ENCODE data around the gene CACNG5.
"Not testable (repeated sequence)": the region's sequence is repeated elsewhere in the genome, so short reads cannot be mapped to it uniquely, and the experiment has no call there.

The CACNG5 gene

DNA sequence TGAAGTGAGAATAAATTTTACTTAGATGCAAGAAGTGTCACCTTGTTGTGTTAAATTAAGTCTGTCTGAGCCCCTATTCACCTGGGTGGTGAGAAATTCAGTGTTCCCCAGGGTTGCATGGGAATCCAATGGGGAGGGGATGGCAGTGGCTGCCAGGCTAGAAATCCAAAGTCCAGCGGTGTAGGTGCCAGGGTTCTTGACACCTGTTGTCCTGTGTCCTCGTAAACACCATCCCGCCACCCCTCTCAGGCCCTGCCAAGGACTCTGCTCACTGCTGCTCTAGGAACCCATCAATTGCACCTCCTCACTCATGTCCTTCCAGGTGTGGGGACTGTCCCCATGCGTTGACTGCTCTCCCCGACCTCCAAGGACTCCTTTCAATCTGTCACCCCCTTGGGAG lies 58.9 kb downstream of the CACNG5 start:
- Histone ChIP-seq H3K27ac (ENCODE audit: low read length) (no peak overlapping the region), H3K4me1 (ENCODE audit: control insufficient read depth, low read depth, low read length) (no peaks in the 10 kb centered on the region), H3K9me3 (ENCODE audit: control insufficient read depth, low read depth, low read length) (no peaks in the 10 kb centered on the region), H3K4me3 (ENCODE audit: low read length) (no peak overlapping the region), H3K9ac (ENCODE audit: low read length) (no peak overlapping the region), H3K27me3 (ENCODE audit: control insufficient read depth, insufficient read depth, low read length) (no peaks in the 10 kb centered on the region), H3K36me3 (ENCODE audit: control insufficient read depth, low read depth, low read length) (no peaks in the 10 kb centered on the region)

DNA sequence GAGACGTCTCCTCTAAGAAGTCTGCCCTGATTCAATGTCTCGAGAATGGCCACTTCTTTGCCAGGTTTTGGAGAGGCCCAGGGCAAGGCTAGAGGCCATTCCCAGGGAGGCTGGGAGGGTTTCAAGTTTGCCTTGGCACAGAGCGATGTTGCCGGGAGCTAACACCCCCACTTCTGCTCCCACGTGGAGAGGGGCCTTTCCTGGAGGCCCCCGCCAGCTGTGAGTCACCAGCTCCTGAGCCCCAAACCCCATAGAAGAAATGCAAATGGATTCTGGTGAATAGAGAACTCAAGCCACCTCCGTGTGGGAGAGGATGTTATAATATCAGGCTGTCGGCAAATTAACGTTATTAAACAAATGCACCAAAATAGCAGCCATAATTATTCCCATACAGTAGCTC lies 62.2 kb downstream of the CACNG5 start:
- Histone ChIP-seq H3K36me3 (ENCODE audit: control insufficient read depth, low read depth, low read length) (no peaks in the 10 kb centered on the region), H3K27me3 (ENCODE audit: control insufficient read depth, insufficient read depth, low read length) (no peaks in the 10 kb centered on the region)

DNA sequence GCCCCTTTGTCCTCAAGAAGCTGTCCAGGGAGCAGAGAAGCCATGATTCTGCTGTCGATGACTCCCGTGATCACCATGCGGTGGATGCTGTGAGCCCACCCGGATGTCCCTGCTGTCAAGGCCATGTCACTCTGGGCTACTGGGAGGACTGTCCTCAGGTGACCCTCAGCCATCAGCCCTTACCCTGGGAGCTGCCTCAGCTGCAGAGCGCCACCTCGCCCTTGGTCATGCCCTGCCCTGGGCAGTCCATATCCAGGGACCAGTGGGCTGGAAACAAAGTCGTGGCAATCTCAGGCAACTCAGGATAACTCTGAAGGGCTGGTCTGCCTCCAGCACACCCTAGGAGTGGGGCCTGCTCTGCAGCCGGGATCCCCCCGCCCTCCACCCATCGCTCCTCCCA lies 63.6 kb downstream of the CACNG5 start:
- Histone ChIP-seq H3K4me3 (ENCODE audit: low read length) (no peak overlapping the region), H3K36me3 (ENCODE audit: control insufficient read depth, low read depth, low read length) (no peaks in the 10 kb centered on the region), H3K27me3 (ENCODE audit: control insufficient read depth, insufficient read depth, low read length) (no peaks in the 10 kb centered on the region), H3K9me3 (ENCODE audit: control insufficient read depth, low read depth, low read length) (no peaks in the 10 kb centered on the region), H3K4me1 (ENCODE audit: control insufficient read depth, low read depth, low read length) (no peaks in the 10 kb centered on the region), H3K9ac (ENCODE audit: low read length) (no peak overlapping the region), H3K27ac (ENCODE audit: low read length) (no peak overlapping the region)

More for the DNA sequence above, 62.2 kb downstream of the CACNG5 start:
- Histone ChIP-seq H3K4me3 (ENCODE audit: low read length) (no peak overlapping the region), H3K9ac (ENCODE audit: low read length) (no peak overlapping the region), H3K4me1 (ENCODE audit: control insufficient read depth, low read depth, low read length) (no peaks in the 10 kb centered on the region), H3K9me3 (ENCODE audit: control insufficient read depth, low read depth, low read length) (no peaks in the 10 kb centered on the region), H3K27ac (ENCODE audit: low read length) (no peak overlapping the region)

DNA sequence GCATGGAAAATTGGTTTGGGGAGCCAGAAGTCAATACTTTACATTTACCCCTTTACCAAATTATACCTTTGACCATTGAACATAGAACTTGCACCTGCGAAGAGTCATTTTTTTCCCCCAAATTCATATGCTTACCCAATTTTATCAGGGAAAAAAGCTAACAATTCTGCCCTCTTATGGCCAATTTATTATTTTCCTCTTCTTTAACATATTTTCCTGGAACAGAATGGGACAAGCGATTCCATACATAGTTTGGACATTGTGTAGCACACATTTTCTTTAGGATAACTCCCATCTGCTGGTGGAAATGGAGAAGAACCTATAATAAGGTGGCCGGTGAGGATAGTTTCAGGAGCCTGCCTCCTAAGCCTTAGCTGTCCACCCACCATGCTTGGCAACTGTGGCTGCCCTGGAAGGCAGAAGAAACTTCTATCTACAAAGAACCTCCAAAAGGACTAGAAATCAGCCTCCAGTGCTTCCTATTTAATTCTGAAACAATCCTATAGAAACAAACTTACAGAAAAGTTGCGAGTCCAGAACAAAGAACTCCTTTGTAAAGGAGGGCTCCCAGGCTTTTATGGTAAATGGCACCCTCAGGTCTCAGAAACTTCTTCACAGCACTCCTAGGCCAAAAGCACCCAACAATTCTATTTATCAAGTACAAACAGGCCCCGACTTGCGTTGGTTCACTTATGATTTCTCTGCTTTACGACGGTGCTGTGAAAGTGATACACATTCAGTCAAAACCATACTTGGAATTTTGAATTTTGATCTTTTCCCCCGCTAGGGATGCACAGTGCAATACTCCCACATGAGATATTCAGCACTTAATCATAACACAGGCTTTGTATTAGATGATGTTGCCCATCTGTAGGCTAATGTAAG lies 65.5 kb downstream of the CACNG5 start:
- no peak overlapping the region for H3K9ac ChIP-seq (ENCODE audit: low read length)
- no peaks in the 10 kb centered on the region for H3K36me3 ChIP-seq (ENCODE audit: control insufficient read depth, low read depth, low read length)
- no peak overlapping the region for H3K27ac ChIP-seq (ENCODE audit: low read length)
- H3K9me3 ChIP-seq (ENCODE audit: control insufficient read depth, low read depth, low read length): no peaks in the 10 kb centered on the region
- no peaks in the 10 kb centered on the region for H3K4me1 ChIP-seq (ENCODE audit: control insufficient read depth, low read depth, low read length)
- no peaks in the 10 kb centered on the region for H3K27me3 ChIP-seq (ENCODE audit: control insufficient read depth, insufficient read depth, low read length)
- H3K4me3 ChIP-seq (ENCODE audit: low read length): no peak overlapping the region

DNA sequence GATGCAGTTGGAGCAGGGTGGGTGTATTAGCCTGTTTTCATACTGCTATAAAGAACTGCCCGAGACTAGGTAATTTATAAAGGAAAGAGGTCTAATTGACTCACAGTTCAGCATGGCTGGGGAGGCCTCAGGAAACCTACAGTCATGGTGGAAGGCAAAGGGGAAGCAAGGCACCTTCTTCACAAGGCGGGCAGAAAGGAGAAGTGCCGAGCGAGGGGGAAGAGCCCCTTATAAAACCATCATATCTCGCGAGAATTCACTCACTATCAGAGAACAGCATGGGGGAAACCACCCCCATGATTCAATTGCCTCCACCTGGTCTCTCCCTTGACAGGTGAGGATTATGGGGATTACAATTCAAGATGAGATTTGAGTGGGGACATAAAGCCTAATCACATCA lies 68.4 kb downstream of the CACNG5 start:
- not testable (repeated sequence) for H3K4me3 ChIP-seq (ENCODE audit: low read length); H3K27ac ChIP-seq (ENCODE audit: low read length); H3K9me3 ChIP-seq (ENCODE audit: control insufficient read depth, low read depth, low read length); H3K4me1 ChIP-seq (ENCODE audit: control insufficient read depth, low read depth, low read length); H3K9ac ChIP-seq (ENCODE audit: low read length); H3K27me3 ChIP-seq (ENCODE audit: control insufficient read depth, insufficient read depth, low read length); H3K36me3 ChIP-seq (ENCODE audit: control insufficient read depth, low read depth, low read length)

DNA sequence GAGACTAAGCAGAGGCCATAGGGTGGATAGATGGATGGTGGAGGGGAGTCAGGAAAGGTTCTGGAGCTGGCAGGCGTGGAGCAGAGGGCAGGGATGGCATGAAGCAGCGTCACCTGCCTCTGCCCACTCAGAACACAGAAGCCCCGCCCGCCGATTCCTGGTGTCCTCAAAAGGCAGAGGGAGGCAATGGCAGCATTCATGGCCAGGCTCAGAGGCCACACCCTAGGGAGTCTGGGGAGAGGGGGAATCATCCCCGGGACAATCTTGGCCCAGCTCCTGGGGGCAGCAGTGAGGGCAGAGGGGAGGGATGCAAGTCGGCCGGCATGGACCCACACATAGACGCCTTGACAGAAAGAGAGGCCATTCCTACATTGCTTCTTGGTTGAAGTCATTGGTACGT lies 68.9 kb downstream of the CACNG5 start:
- Histone ChIP-seq H3K36me3 (ENCODE audit: control insufficient read depth, low read depth, low read length) (no peaks in the 10 kb centered on the region), H3K9ac (ENCODE audit: low read length) (no peak overlapping the region), H3K27me3 (ENCODE audit: control insufficient read depth, insufficient read depth, low read length) (no peaks in the 10 kb centered on the region), H3K4me1 (ENCODE audit: control insufficient read depth, low read depth, low read length) (no peaks in the 10 kb centered on the region), H3K27ac (ENCODE audit: low read length) (no peak overlapping the region), H3K4me3 (ENCODE audit: low read length) (no peak overlapping the region), H3K9me3 (ENCODE audit: control insufficient read depth, low read depth, low read length) (no peaks in the 10 kb centered on the region)

DNA sequence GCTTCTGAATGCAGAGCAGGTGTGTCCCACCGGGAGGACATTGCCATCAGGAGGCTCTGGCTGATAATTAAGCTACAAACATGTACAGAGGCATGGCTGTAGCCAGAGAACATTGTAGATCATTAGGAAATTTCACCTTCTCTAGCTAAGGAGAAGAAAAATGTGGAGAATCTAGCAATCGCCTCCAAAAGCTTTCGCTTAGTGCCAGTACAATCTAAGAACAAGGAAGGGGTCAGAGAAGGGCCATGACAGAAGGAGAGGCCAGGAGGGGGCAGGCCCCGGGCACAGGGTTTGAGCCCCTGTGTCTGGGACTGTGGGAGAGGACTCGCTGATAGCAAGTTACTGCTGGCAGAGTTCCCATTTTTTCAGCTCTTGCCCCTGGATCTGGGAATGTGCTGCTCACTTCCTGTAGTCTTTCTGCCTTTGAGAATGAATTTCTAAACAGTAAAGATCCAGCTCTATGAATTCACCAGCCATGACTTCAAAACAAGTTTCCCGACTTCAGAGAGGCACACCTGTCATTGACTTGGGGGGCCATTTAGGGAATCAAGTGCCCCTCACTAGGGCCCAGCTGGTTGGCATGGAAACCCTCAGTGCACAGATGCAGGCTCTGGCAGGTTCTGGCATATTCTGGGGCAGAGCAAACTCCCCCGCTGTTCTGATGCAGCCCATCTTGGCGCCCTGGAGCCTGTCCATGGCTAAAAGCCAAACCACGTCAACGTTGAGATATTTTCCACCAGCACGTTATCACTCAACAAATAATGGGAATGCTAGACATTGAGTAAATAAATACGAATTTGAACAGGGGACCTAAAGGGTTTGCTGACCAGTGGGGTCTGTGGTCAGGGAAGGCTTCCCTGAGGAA lies 70.1 kb downstream of the CACNG5 start:
- H3K9ac ChIP-seq (ENCODE audit: low read length): no peak overlapping the region
- no peak overlapping the region for H3K4me3 ChIP-seq (ENCODE audit: low read length)
- no peak overlapping the region for H3K27ac ChIP-seq (ENCODE audit: low read length)
- no peaks in the 10 kb centered on the region for H3K36me3 ChIP-seq (ENCODE audit: control insufficient read depth, low read depth, low read length)
- H3K4me1 ChIP-seq (ENCODE audit: control insufficient read depth, low read depth, low read length): no peaks in the 10 kb centered on the region
- H3K27me3 ChIP-seq (ENCODE audit: control insufficient read depth, insufficient read depth, low read length): no peaks in the 10 kb centered on the region
- no peaks in the 10 kb centered on the region for H3K9me3 ChIP-seq (ENCODE audit: control insufficient read depth, low read depth, low read length)

DNA sequence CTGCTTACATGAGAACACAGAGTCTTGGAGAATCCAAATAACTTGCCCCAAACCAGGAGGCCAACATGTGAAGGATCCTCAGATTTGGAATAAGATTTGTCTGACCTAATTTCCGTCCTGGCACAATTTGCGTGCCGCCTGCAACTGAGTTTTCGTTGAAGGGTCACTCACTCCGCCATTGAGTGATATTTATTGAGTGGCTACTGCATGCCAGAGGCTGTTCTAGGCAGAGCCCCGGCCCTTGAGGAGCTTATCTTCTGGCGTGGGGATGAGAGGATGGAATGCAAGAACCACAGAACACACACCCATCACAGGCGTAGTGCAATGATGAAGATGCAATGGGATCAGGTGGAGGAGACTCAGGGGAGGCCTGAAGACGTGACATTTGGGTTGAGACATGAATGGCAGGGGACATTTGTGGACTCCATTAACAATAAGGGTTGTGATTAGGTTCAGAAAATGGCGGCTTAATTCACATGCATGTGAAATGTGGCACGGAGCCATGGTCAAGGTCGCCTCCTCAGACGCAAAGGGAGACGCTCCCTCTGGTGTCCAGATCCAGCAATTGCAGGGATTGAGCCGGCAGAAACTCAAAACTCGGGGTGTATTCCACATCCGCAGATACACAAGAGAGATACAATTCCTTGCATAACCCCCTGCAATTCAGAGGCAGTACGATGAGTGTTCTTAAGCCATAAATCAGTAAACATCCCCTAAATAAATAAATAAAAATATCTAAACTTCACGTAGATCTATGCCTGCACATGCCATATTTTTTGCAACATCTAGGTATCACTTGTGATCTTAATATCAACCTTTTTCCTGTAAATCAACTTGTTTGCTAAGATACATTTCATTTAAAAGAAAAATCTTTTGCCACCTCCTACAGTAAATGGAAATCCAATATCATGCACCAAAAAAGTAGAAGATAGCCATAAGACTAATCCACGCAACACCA lies 71.7 kb downstream of the CACNG5 start:
- Histone ChIP-seq H3K27ac (ENCODE audit: low read length) (no peak overlapping the region), H3K9ac (ENCODE audit: low read length) (no peak overlapping the region), H3K36me3 (ENCODE audit: control insufficient read depth, low read depth, low read length) (no peaks in the 10 kb centered on the region), H3K9me3 (ENCODE audit: control insufficient read depth, low read depth, low read length) (no peaks in the 10 kb centered on the region), H3K4me3 (ENCODE audit: low read length) (no peak overlapping the region), H3K4me1 (ENCODE audit: control insufficient read depth, low read depth, low read length) (no peaks in the 10 kb centered on the region), H3K27me3 (ENCODE audit: control insufficient read depth, insufficient read depth, low read length) (no peaks in the 10 kb centered on the region)

DNA sequence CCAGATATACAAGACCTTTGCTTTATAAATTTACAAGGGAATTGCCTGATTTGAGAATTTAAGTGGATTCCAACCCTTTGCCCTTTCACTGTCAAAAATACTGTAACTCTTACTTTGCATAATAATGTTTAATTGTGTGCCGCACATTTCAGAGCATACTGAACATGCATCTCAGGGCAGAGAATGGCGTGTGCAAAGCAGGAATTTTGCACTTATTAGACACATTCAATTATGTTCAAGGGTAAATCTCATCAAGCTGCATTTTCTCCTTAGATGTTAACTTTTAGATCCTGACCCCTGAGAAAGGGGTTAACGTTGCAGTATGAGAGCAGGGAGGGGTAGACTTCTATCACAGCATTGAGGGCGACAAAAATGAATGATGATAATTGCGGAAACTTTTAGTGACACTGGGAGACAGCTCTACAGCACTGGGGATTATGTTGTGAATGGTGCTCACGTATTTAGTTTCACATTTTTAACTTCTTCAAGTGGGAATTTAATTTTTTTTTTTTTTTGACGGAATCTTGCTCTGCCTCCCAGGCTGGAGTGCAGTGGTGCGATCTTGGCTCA lies 75.0 kb downstream of the CACNG5 start:
- no peaks in the 10 kb centered on the region for H3K9me3 ChIP-seq (ENCODE audit: control insufficient read depth, low read depth, low read length)
- no peaks in the 10 kb centered on the region for H3K36me3 ChIP-seq (ENCODE audit: control insufficient read depth, low read depth, low read length)
- no peaks in the 10 kb centered on the region for H3K27me3 ChIP-seq (ENCODE audit: control insufficient read depth, insufficient read depth, low read length)
- no peaks in the 10 kb centered on the region for H3K4me1 ChIP-seq (ENCODE audit: control insufficient read depth, low read depth, low read length)
- H3K4me3 ChIP-seq (ENCODE audit: low read length): no peak overlapping the region
- H3K9ac ChIP-seq (ENCODE audit: low read length): no peak overlapping the region
- H3K27ac ChIP-seq (ENCODE audit: low read length): no peak overlapping the region

DNA sequence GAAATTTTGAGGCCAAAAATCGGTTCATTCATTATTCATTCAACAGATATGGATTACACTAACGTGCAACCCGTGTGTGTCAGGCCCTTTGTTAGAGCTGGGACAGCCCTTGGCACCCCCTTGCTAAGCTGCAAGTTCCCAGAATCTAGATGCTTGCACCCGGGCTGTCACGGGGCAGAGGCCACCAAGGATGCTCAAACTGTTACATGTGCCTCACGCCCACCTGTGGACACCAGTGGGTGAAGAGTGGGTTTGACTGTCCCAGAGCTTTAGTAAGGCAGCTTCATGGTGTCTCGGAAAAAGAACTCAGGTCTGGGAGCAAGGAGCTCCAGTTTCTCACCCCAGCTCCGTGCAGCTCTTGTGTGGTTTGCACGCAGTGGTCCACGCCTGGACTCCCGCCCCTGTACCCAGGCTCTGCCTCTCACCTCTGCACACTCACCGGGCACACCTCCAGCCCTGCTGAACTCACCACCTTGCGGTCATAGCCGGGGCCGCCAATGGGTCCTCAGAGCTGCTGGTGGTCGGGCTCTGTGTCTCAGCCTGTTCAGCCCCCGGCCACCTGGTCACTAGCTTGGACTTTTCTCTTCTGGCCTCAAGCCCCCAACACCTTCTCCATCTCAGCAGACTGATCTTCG lies 75.9 kb downstream of the CACNG5 start:
- Histone ChIP-seq H3K9ac (ENCODE audit: low read length) (no peak overlapping the region), H3K4me1 (ENCODE audit: control insufficient read depth, low read depth, low read length) (no peaks in the 10 kb centered on the region), H3K36me3 (ENCODE audit: control insufficient read depth, low read depth, low read length) (no peaks in the 10 kb centered on the region), H3K9me3 (ENCODE audit: control insufficient read depth, low read depth, low read length) (no peaks in the 10 kb centered on the region), H3K27ac (ENCODE audit: low read length) (no peak overlapping the region), H3K27me3 (ENCODE audit: control insufficient read depth, insufficient read depth, low read length) (no peaks in the 10 kb centered on the region), H3K4me3 (ENCODE audit: low read length) (no peak overlapping the region)

Data from iPS-18a (cell line).